Activated naive CD8-positive, alpha-beta T cell treated with anti-CD3 and anti-CD28 coated beads, Interleukin-2, amount 50 U/mL, for 24 hours (primary cell): ENCODE results near the gene WFS1.

Experiments
- ATAC-seq: fragments of 150-1000 bp; cut with Tn5 transposase; one replicate; pipeline ENCODE4 v1.10.0; 2021
- DNase-seq: peaks from one replicate; pipeline ENCODE4 v3.0.0; 2021
- H3K27ac Mint-ChIP-seq: one replicate; pipeline ENCODE4 v1.8.0; 2021; ENCODE audit warnings: mild to moderate bottlenecking, mixed read lengths
- H3K27me3 Mint-ChIP-seq: one replicate; pipeline ENCODE4 v1.8.0; 2021; ENCODE audit warnings: mixed read lengths
- H3K36me3 Mint-ChIP-seq: one replicate; pipeline ENCODE4 v1.8.0; 2021; ENCODE audit warnings: low read depth, mixed read lengths
- H3K4me1 Mint-ChIP-seq: one replicate; pipeline ENCODE4 v1.8.0; 2021; ENCODE audit warnings: mixed read lengths
- H3K4me3 Mint-ChIP-seq: one replicate; pipeline ENCODE4 v1.8.0; 2021; ENCODE audit warnings: mild to moderate bottlenecking, moderate library complexity, mixed read lengths
- H3K9me3 Mint-ChIP-seq: one replicate; pipeline ENCODE4 v1.8.0; 2021; ENCODE audit warnings: mixed read lengths

The WFS1 gene

DNA sequence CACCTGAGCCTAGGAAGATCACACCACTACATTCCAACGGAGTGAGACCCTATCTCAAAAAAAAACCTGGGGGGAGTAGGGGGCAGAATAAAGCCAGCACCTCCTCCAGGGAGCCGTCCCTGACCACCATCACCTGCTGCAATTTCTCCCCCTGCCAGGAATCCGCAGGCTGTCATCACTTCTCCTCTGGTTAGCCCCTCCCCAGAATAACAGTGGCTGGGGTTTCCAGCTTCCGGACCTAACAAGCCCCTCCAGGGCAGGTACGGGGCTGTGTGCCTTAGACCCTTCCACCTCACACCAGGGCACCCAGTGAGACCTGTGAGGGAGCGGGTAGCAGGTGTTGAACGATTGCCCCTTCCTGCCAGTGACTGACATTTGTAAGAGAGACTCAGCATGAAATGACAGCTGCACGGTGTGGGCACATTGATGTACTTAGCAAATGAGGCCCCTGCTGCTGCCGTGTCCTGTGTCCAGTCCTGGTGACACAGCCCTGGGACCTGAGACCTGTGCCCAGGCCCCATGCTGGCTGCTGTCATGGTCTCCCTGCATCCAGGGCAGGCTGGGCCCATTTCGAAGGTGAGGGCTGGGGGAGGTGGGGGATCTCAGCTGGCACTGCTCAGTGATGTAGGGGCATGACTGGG is 6.7 kb upstream of the WFS1 start:
- no peaks in the 10 kb centered on the region for H3K36me3 Mint-ChIP-seq
- DNase-seq: no peak
- H3K9me3 Mint-ChIP-seq: no peaks in the 10 kb centered on the region
- no peak for ATAC-seq
- no peak overlapping the region for H3K4me3 Mint-ChIP-seq
- H3K27ac Mint-ChIP-seq: no peak overlapping the region
- H3K4me1 Mint-ChIP-seq: peaks cover 5% of the 10 kb centered on the region
- peaks cover 19% of the 10 kb centered on the region for H3K27me3 Mint-ChIP-seq

DNA sequence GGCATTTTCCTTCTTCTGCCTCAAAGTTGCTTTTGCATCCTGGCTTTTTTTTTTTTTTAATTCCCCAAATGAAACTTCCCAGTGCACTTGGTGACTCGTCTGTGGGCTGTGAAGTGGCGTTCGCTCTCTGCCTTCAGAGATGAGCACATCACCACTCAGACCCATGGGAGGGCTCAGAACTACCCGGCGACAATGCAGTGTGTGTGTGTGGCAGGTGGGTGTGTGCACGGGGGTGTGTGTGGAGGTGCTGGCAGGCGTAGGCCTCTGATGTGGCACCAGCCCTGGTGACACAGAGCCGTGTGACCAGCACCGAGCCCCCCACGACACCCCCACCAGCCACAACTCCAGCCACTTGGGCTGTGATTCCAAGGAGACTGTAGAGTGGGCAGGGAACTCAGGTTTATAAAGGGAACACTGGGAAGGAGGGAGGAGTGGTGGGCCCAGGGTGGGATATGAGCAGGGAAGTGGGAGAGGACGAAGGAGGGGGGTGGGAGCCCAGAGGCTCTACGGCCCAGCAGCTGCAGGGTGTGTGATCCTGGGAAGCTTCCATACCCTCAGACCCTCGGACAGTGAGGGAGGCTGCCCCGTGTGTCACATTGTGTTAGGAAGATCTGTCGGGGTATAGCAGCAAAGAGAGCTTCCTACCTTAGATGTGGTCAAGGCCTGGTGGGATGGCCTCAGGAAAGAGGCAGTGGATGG is 6.0 kb upstream of the WFS1 start:
- DNase-seq (no peak), ATAC-seq (no peak)
- Mint-ChIP-seq H3K9me3 (no peaks in the 10 kb centered on the region), H3K27ac (no peak overlapping the region), H3K4me3 (no peak overlapping the region), H3K27me3 (peaks cover 23% of the 10 kb centered on the region), H3K36me3 (no peaks in the 10 kb centered on the region), H3K4me1 (peaks cover 10% of the 10 kb centered on the region)

DNA sequence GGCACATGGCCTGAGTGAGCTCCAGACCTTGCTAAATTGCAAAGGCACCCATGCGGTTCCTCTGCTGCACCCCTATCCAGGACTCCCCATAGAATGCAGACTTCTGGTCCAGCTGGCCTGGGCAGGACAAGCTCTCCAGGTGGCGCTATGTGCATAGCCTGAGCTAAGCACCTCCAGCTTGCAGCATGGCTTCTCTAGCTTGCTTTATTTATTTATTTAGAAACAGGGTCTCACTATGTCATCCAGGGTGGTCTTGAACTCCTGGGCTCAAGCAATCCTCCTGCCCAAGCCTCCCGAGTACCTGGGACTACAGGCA is 5.5 kb upstream of the WFS1 start:
- Mint-ChIP-seq H3K27ac (no peak overlapping the region), H3K4me3 (no peak overlapping the region), H3K27me3 (peaks cover 23% of the 10 kb centered on the region), H3K36me3 (no peaks in the 10 kb centered on the region), H3K9me3 (no peaks in the 10 kb centered on the region), H3K4me1 (peaks cover 14% of the 10 kb centered on the region)
- ATAC-seq (peak; percentile 70), DNase-seq (no peak)

GRCh38 chr4:6265546-6265945 is 4.1 kb upstream of the WFS1 start:
- Mint-ChIP-seq H3K36me3 (no peaks in the 10 kb centered on the region), H3K4me1 (peaks cover 17% of the 10 kb centered on the region), H3K4me3 (no peak overlapping the region), H3K9me3 (no peaks in the 10 kb centered on the region), H3K27me3 (peaks cover 21% of the 10 kb centered on the region), H3K27ac (no peak overlapping the region)
- ATAC-seq: no peak
- no peak for DNase-seq

- peaks cover 13% of the 10 kb centered on the region for H3K27me3 Mint-ChIP-seq
Measured at GRCh38 chr4:6267573-6267972, 2.1 kb upstream of the WFS1 start.

GRCh38 chr4:6268650-6269615 is 717 bp upstream of the WFS1 start:
- no peaks in the 10 kb centered on the region for H3K36me3 Mint-ChIP-seq
- H3K4me3 Mint-ChIP-seq: peak overlapping the region; percentile 73
- no peaks in the 10 kb centered on the region for H3K9me3 Mint-ChIP-seq
- peaks cover 12% of the 10 kb centered on the region for H3K27me3 Mint-ChIP-seq
- peaks cover 21% of the 10 kb centered on the region for H3K4me1 Mint-ChIP-seq
- DNase-seq: no peak
- no peak overlapping the region for H3K27ac Mint-ChIP-seq
- ATAC-seq: peak; percentile 6

More at GRCh38 chr4:6267573-6267972, 2.1 kb upstream of the WFS1 start:
- DNase-seq (no peak), ATAC-seq (no peak)
- Mint-ChIP-seq H3K9me3 (no peaks in the 10 kb centered on the region), H3K4me1 (peaks cover 21% of the 10 kb centered on the region), H3K4me3 (no peak overlapping the region), H3K36me3 (no peaks in the 10 kb centered on the region), H3K27ac (no peak overlapping the region)

- no peak for ATAC-seq
- Mint-ChIP-seq H3K9me3 (no peaks in the 10 kb centered on the region), H3K4me3 (peak overlapping the region; percentile 79), H3K36me3 (no peaks in the 10 kb centered on the region), H3K4me1 (peaks cover 21% of the 10 kb centered on the region), H3K27ac (peak overlapping the region; percentile 52), H3K27me3 (peaks cover 12% of the 10 kb centered on the region)
- no peak for DNase-seq
Measured at GRCh38 chr4:6270636-6271121, 1.0 kb downstream of the WFS1 start.

DNA sequence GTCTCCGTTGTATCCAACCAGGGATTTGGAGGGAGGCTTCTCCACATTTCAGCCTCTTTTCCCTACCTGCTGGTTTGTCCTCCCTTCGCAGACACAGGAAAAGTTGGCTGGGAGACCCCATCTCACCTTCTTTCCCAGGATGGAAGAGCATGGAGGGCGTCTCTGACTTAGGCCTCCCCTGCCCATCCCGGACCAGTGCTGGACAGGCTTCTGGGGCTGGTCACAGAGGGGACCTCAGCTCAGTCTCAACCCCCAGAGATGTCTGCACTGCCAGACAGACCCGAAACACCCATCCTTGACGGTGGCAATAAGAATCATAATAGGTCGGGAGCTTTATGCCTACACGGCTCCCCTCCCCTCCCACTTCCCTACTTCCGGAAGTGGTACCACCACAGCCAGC is 1.6 kb downstream of the WFS1 start:
- peak overlapping the region; percentile 79 for H3K4me3 Mint-ChIP-seq
- H3K27me3 Mint-ChIP-seq: peaks cover 12% of the 10 kb centered on the region
- H3K4me1 Mint-ChIP-seq: peaks cover 21% of the 10 kb centered on the region
- no peaks in the 10 kb centered on the region for H3K36me3 Mint-ChIP-seq
- H3K27ac Mint-ChIP-seq: no peak overlapping the region
- no peak for DNase-seq
- ATAC-seq: no peak
- no peaks in the 10 kb centered on the region for H3K9me3 Mint-ChIP-seq

GRCh38 chr4:6271701-6272465 is 2.2 kb downstream of the WFS1 start:
- ATAC-seq (no peak), DNase-seq (no peak)
- Mint-ChIP-seq H3K4me3 (peak overlapping the region; percentile 17), H3K9me3 (no peaks in the 10 kb centered on the region), H3K27ac (no peak overlapping the region), H3K4me1 (peaks cover 21% of the 10 kb centered on the region), H3K27me3 (peaks cover 12% of the 10 kb centered on the region), H3K36me3 (no peaks in the 10 kb centered on the region)

DNA sequence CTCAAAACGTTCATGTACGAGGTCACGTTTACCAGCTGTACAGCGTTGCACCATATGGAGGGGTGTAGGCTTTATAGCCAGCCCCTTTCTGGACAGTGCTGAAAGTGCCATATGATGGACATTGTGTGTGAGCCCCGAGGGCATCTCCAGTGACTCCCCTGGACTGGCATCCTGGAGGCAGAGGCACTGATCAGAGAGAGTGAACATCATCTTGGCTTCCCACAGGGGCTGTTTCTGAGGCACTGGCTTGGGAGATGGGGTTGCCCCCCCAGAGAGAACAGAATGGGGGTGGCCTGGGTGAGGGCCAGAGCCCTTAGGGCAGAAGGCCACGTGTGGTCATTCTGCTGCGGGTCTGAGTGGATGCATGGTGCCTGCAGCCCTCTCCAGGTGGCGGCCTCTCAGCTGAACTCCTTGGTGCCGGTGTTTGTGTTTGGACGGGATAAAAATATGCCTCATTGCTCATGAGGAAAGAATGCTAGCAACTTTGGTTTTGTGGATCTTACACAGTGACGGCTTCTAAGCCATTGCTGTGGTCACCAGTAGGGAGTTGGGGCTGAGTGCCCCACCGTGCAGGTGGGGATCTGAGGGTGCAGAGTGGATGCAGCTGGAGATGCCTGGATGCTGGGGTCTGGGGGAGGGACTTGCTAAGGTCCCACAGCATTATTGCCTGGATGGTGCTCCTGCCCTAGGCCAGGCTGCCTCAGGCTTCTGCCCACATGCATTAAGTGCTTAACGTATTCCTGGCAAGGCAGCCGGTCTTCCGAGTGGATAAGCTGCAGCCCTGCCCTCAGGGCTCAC is 3.4 kb downstream of the WFS1 start:
- peaks cover 9% of the 10 kb centered on the region for H3K27me3 Mint-ChIP-seq
- H3K4me3 Mint-ChIP-seq: no peak overlapping the region
- ATAC-seq: no peak
- DNase-seq: no peak
- H3K4me1 Mint-ChIP-seq: peaks cover 15% of the 10 kb centered on the region
- H3K27ac Mint-ChIP-seq: no peak overlapping the region
- H3K9me3 Mint-ChIP-seq: no peaks in the 10 kb centered on the region
- no peaks in the 10 kb centered on the region for H3K36me3 Mint-ChIP-seq

GRCh38 chr4:6273661-6273990 is 4.0 kb downstream of the WFS1 start:
- Mint-ChIP-seq H3K4me1 (peaks cover 15% of the 10 kb centered on the region), H3K27ac (no peak overlapping the region), H3K4me3 (no peak overlapping the region), H3K9me3 (no peaks in the 10 kb centered on the region), H3K36me3 (no peaks in the 10 kb centered on the region), H3K27me3 (peaks cover 5% of the 10 kb centered on the region)
- no peak for ATAC-seq
- DNase-seq: no peak

DNA sequence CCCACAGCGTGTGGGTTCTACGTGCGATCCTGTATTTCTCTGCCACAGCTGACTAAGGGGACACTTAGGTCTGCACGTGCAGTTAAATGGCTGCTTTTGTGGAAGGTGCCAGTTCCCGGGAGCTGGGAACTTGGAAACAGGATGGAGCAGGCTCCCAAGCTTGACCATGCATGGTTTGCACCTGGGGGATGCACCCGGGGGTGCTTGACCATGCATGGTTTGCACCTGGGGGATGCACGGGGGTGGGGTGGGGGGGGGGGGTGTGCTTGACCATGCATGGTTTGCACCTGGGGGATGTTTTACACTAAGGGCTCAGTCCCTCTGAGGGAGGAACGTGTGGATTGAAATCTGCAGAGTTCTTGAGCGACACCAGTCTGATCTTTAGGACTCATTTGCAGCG is 5.7 kb downstream of the WFS1 start:
- peaks cover 12% of the 10 kb centered on the region for H3K4me1 Mint-ChIP-seq
- H3K27ac Mint-ChIP-seq: no peak overlapping the region
- DNase-seq (no peak), ATAC-seq (no peak)
- H3K36me3 Mint-ChIP-seq: no peaks in the 10 kb centered on the region
- H3K4me3 Mint-ChIP-seq: no peak overlapping the region
- peaks cover 5% of the 10 kb centered on the region for H3K27me3 Mint-ChIP-seq
- no peaks in the 10 kb centered on the region for H3K9me3 Mint-ChIP-seq

GRCh38 chr4:6275898-6276806 is 6.5 kb downstream of the WFS1 start:
- H3K4me3 Mint-ChIP-seq: no peak overlapping the region
- peaks cover 6% of the 10 kb centered on the region for H3K4me1 Mint-ChIP-seq
- H3K27ac Mint-ChIP-seq: no peak overlapping the region
- no peak for DNase-seq
- H3K9me3 Mint-ChIP-seq: no peaks in the 10 kb centered on the region
- no peaks in the 10 kb centered on the region for H3K27me3 Mint-ChIP-seq
- no peaks in the 10 kb centered on the region for H3K36me3 Mint-ChIP-seq
- ATAC-seq: no peak
